HG03460 (cell line): ENCODE results near the gene PRRC1.

Experiments
- ATAC-seq: cut with Tn5 transposase; IDR thresholded peaks from one replicate; pipeline ENCODE4 v1.9.1; 2021; ENCODE audit not compliant: unreplicated experiment

Gene PRRC1

GRCh38 chr5:127517480-127518318, at the start of gene PRRC1:
Gene PRRC1, plus strand, starts transcription at chr5:127517640. Its CDS starts 5,840 bp downstream, at chr5:127523480.
- ATAC-seq, result peak; percentile 88

- ATAC-seq, result no peak
Measured at GRCh38 chr5:127471211-127471610, 46.2 kb upstream of the PRRC1 start.

GRCh38 chr5:127472700-127473099, 44.7 kb upstream of the PRRC1 start:
- no peak for ATAC-seq

GRCh38 chr5:127486471-127486870, 31.0 kb upstream of the PRRC1 start:
- no peak for ATAC-seq

GRCh38 chr5:127492854-127493738, 24.3 kb upstream of the PRRC1 start:
- ATAC-seq, result peak; percentile 70

GRCh38 chr5:127498548-127498947, 18.9 kb upstream of the PRRC1 start:
- no peak for ATAC-seq

- no peak for ATAC-seq
Measured at GRCh38 chr5:127505905-127506304, 11.5 kb upstream of the PRRC1 start.

GRCh38 chr5:127506616-127507015, 10.8 kb upstream of the PRRC1 start:
- no peak for ATAC-seq

- ATAC-seq, result no peak
Measured at GRCh38 chr5:127508644-127509373, 8.6 kb upstream of the PRRC1 start.

- no peak for ATAC-seq
Measured at GRCh38 chr5:127513408-127513970, 4.0 kb upstream of the PRRC1 start.

- ATAC-seq, result no peak
Measured at GRCh38 chr5:127514816-127515215, 2.6 kb upstream of the PRRC1 start.

GRCh38 chr5:127515693-127516440, 1.6 kb upstream of the PRRC1 start:
- ATAC-seq, result no peak

GRCh38 chr5:127517110-127517479, 345 bp upstream of the PRRC1 start:
- peak; percentile 34 for ATAC-seq

- peak; percentile 25 for ATAC-seq
Measured at GRCh38 chr5:127518319-127518621, 830 bp downstream of the PRRC1 start.

- ATAC-seq, result no peak
Measured at GRCh38 chr5:127519527-127519926, 2.1 kb downstream of the PRRC1 start.

- no peak for ATAC-seq
Measured at GRCh38 chr5:127521138-127521770, 3.8 kb downstream of the PRRC1 start.

- ATAC-seq, result no peak
Measured at GRCh38 chr5:127525181-127525580, 7.7 kb downstream of the PRRC1 start.

GRCh38 chr5:127529904-127530682, 12.7 kb downstream of the PRRC1 start:
- ATAC-seq, result no peak

- no peak for ATAC-seq
Measured at GRCh38 chr5:127536687-127537086, 19.2 kb downstream of the PRRC1 start.
